ENCODE results near the gene ASCL5.
A peak's percentile ranks its signal among the peaks of the same experiment; 100 is the strongest.

The ASCL5 gene

DNA sequence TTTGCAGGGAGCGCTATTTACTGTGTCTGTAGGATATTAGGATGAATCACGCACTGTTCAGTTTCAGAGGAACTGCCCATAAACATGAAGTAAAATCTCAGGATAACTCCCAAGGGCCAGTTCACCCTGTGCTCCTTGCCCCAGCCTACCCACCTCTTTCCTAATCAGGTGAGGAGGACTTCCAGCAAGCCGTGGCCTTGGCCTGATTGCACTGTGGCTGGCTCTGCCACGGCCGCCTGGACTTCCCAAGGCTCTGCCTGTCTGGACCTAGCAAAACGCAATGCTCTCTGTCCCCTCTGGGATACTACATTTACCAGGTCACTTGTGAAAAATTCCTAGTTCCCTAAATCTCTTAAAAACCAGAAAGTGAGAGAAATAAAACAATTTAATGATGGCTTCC, 7.4 kb upstream of the ASCL5 start:
- no peak for DNase-seq

- no peak for DNase-seq
Measured at GRCh38 chr1:201131398-201131797, 4.4 kb upstream of the ASCL5 start.

- DNase-seq: no peak
Measured at GRCh38 chr1:201128962-201129361, 2.0 kb upstream of the ASCL5 start.

DNA sequence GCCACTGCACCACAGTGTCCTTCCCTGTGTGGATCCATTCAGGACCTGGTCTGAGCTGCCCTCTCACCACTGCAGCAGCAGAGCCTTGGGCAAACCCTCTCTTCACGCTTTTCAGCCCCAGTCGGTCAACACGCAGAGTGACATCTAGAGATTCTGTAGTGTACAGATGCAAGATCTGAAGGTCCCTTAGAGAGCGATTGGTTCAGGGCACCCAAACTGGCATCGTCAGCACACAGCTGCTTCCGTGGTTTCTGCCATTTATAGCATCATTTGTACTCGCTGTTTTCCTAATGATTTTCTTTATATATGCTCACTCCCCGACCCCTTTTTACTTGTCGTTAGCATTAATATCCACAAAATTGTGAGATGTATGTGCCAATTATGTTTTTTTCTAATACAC, 1.5 kb upstream of the ASCL5 start:
- DNase-seq: no peak

GRCh38 chr1:201127755-201128455, 921 bp upstream of the ASCL5 start:
- DNase-seq: no peak

GRCh38 chr1:201126463-201126831, 537 bp downstream of the ASCL5 start:
- no peak for DNase-seq

- DNase-seq: no peak
Measured at GRCh38 chr1:201125800-201126199, 1.2 kb downstream of the ASCL5 start.

- no peak for DNase-seq
Measured at GRCh38 chr1:201125019-201125418, 2.0 kb downstream of the ASCL5 start.

DNA sequence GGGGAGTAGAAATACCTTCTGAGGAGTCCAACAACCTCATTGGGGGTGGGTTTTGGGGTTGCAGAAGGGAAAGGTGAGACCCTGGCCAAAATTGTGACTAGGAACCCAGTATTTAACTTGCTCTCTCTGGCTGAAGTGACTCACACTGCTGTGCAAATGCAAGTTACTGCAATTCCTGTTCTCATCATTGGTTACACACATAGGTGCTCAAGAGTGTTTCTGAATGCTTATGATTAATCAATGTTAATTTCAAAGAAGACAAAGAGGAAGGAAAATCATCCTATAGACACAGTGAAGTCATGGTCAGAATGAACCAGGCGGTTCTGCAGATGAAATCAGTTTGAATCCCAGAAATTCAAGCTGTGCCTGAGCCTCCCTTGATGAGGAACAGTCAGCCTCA, 3.1 kb downstream of the ASCL5 start:
- DNase-seq: no peak

GRCh38 chr1:201122321-201122957, 4.5 kb downstream of the ASCL5 start:
- DNase-seq: no peak

DNA sequence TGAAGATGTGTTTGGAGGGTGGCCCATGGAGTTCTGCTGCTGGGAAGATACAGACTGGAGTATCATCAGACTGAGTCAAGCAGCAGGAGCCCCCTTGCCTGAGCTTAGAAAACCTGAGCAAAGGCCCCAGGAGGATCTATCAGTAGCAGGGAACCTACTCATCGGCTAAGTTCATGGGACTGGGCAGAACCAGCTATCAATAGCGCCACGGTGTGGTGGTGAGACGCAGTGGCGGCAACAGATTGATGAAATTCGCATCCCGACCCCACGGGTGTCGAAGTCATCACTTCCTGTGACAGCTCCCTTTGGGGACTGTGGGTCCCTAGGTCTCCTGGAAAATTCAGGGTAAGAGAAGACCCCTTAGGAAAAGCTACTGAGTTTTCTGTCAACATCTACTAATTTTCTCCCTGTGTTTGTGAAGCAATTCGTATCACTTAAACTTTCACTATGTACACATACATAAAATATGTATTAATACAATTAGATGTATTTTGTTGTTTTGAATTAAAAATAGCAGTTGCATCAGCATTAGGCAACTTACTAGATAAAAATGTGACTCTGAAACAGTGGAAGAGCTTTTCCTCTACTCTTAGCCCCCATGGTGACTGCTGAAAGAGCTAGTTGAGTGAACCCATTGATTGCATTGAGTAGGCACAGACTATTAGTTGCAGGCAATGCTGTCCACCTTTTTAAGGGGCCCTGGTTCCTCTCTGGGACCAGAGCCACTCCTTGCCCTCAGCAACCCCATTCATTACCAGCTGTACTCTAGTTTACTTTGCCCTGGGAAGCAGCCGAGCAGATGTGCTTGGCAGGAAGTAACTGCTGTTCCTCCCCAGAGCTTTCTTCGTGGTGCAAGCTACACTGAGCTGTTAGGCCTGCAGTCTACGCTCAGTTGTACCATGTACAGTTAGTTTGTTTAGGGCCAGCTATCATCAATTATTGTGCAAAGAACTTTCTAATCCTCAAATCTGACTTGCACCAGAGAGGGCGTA, 7.5 kb downstream of the ASCL5 start:
- peak in 2 of 4 experiments; percentile 22 to 33 for DNase-seq

GRCh38 chr1:201116091-201116490, 10.9 kb downstream of the ASCL5 start:
- no peak for DNase-seq

GRCh38 chr1:201115390-201115937, 11.5 kb downstream of the ASCL5 start:
- no peak for DNase-seq

DNA sequence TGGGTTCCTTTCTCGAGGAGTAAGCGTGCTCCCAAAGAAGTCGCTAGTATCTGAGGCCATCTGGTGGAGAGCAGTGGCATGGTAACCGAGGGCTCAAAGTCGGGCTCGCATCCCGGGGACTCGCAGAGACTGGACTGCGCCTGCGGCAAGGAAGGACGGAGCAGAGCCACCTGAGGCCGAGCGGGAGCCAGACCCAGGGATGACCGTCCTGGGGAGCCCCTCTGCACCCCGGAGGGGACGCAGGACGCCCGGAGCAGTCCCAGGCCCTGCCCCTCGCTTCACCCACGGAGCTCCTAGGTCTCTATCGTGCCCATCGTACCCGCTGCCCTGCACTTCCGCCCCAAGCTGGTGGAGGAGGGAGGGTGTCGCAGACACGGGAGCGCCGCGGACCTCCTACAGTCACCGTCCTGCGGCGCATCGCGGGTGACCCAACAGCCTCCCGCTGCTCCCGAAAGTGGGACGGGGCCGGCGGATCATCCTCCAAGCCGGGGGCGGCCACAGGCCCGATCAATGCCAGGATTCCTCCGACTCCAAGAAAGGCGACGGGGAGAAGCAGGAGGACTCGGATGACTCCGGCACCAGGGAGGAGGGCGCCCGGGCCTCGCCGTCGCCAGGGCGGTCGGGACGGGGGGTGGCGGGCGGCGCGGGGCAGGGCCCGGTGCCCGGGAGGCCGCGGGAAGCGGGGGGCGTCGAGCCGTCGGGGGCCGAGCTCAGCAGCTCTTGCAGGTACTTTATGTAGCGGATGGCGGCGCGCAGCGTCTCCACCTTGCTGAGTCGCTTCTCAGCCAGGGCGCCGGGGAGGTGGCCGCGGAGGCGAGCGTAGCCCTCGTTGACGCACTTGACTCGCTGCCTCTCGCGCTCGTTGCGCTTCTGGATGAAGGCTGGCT, 12.5 kb downstream of the ASCL5 start:
- DNase-seq: peak in 3 of 4 experiments; percentile 36 to 66 (median 58)

DNA sequence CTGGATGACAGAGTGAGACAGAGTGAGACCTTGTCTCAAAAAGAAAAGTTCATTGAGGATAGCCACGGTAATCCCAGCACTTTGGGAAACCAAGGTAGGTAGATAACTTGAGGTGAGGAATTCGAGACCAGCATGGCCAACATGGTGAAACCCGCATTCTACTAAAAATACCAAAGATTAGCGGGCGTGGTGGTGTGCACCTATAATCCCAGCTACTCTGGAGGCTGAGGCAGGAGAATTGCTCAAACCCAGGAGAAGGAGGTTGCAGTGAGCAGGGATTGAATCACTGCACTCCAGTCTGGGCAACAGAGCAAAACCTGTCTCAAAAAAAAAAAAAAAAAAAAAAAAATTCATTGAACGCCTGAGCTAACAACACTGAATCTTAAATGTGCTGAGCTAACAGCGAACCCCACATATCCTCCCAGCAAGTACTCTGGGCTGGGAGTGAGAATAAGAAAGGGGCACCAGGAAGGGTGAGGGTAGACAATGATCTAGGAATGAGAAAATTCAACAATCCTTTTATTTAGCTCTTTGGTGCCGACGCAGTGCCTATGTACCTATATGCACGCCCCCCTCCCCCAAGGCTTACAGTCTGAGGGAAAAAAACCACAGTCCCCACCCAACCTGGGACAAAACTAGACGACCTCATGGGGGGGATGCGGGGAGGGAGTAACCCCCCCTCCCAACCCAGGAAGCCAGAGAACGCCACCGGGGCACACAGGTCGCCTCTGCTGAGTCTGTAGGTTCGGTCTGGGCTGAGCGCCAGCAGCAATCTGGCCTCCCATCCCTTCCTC, 13.3 kb downstream of the ASCL5 start:
- DNase-seq: no peak

GRCh38 chr1:201112926-201113325, 14.1 kb downstream of the ASCL5 start:
- no peak for DNase-seq

GRCh38 chr1:201112173-201112731, 14.7 kb downstream of the ASCL5 start, which contains the start of gene CACNA1S:
Gene CACNA1S, minus strand, starts transcription at chr1:201112426. Its CDS starts 87 bp downstream, at chr1:201112339.
- no peak for DNase-seq

- DNase-seq: no peak
Measured at GRCh38 chr1:201111672-201112071, 15.3 kb downstream of the ASCL5 start.

- DNase-seq: no peak
Measured at GRCh38 chr1:201111156-201111555, 15.8 kb downstream of the ASCL5 start.

GRCh38 chr1:201110616-201111015, 16.4 kb downstream of the ASCL5 start:
- DNase-seq: no peak

- DNase-seq: no peak
Measured at GRCh38 chr1:201110138-201110537, 16.8 kb downstream of the ASCL5 start.

All from activated naive CD4-positive, alpha-beta T cell (primary cell).